H7 (cell line): ENCODE measurements around the gene MSL1. TPM values are rescaled to one million over a fixed set of nuclear protein-coding genes. Genes with fewer than 3 reads are reported as not detected.

Experiments
- DNase-seq: peaks from one replicate; pipeline ENCODE4 v3.0.0; 2012
- H3K27me3 ChIP-seq: 2 replicates; pipeline ENCODE4 v1.6.0; 2011; ENCODE audit warnings: mild to moderate bottlenecking, low read length; ENCODE audit not compliant: control insufficient read depth, insufficient read depth
- H3K36me3 ChIP-seq: replicated peaks from 2 replicates; pipeline ENCODE4 v1.5.1; 2011; ENCODE audit warnings: low read length; ENCODE audit not compliant: control insufficient read depth, insufficient read depth
- H3K4me3 ChIP-seq: 2 replicates; pipeline ENCODE4 v1.5.1; 2011; ENCODE audit warnings: low read depth, mild to moderate bottlenecking, control low read depth, low read length, moderate library complexity; ENCODE audit not compliant: insufficient read depth
- total RNA-seq: library from RNA; depleted of rRNA; stranded (reverse); fragments of >200 nt; shearing (Covaris generic); gene quantifications from 2 replicates; pipeline ENCODE4 v1.2.3, GENCODE V29; 2014

Gene MSL1
- total RNA-seq, 1 experiment from 2014 or later, result 44.2 TPM

DNA sequence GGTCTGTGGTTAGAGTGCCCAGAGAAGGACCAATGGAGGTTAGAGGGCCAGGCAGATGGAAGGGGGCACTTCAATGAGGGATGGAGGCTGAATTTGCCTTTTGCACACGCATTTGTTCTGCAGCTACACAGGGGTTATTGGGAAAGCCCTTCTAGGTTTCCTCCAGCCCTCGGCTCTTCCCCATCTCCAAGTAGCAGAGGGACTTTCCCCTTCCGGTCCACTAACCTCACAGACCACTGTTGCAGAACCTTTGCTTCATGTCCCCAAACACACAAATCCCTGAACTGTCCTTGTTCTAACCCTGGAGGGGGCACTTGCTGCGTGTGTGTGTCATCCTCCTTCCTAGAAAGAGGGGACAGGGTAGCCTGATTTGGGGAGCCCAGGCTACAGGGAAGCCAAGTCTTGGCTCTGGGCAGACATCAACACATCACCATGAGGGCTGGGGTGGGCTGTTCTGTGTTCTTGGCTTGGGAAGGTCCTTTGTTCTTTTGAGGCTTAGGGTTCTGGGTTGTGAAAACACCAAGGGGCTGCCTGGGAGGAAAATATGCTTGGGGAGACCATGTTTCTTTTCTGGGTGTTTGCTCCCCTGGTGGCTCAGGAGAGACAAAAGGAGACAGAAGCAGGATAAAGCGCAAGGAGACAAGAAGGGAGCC, 14.1 kb upstream of the MSL1 start:
- no peak for DNase-seq
- no peak overlapping the region for H3K4me3 ChIP-seq
- H3K27me3 ChIP-seq, result peaks cover 24% of the 10 kb centered on the region
- no peaks in the 10 kb centered on the region for H3K36me3 ChIP-seq

DNA sequence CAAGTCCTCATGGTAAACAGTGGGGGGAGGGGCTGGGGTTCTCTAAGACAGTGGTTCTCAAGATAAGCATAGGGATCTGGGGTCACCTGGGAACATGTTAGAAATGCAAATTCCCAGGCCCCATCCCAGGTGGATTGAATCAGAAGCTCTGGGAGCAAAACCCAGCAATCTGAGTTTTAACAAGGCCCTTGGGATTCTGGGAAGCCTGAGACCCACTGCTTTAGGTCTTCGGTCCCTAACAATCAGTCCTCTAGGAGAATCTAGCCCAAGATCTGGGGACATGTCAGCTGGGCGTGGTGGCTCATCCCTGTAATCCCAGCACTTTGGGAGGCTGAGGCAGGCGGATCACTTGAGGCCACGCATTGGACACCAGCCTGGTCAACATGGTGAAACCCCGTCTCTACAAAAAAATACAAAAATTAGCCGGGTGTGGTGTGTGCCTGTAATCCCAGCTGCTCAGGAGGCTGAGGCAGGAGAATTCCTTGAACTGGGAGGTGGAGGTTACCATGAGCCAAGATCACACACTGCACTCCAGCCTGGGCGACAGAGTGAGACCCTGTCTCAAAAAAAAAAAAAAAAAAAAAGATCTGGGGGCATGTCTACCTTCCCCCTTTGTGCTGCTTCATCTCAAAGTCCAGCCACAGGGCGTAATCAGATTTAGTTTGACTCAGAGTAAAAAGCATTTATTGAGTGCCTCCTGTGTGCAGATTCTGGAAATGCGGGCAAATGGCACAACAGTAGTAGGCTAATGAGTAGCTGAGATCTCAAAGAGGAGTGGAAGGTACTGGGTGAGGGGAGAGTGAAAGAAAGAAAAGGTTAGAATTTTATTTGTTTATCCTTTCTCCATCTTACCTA, 12.6 kb upstream of the MSL1 start:
- Histone ChIP-seq H3K36me3 (no peaks in the 10 kb centered on the region), H3K4me3 (no peak overlapping the region), H3K27me3 (peaks cover 24% of the 10 kb centered on the region)
- DNase-seq, result no peak

DNA sequence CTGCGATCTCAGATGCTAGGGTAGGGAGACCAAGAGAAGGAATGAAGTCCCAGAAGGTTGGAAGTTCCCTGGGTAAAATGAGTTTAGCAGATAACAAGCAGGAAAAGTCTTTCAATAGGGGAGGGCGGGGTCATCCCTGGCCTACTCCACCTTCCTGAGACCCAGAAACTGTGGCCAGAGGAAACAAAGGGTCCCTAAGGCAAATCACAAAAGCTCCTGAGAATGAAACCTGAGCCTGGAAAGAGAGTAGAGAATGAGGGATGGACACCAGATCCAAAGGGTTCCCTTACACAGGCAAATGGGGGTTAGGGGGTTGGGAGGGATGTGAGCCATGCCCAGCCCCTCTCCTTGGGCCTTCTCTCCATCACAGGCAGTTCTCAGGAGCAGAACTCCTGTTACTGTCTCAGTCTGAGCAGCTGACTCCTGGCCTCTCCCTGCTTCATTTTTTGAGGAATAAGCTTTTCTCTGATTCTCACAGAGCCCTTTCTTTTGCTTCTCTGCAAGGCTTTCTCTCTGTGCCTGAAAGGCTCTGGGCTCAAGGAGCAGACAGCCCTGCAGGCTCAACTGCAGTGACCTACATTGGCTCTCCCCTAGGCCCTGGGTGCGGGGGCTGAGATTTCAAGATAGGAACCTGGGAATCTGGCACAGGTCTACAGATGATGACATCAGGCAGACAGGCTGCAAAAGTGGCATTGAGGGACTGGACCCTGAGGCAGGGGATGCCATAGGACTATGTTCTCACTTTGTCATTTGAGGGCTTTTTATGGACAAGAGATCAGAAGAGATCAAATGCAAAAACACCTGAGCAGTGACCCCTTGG, 11.5 kb upstream of the MSL1 start:
- H3K4me3 ChIP-seq, result no peak overlapping the region
- H3K27me3 ChIP-seq, result peaks cover 24% of the 10 kb centered on the region
- H3K36me3 ChIP-seq, result no peaks in the 10 kb centered on the region
- DNase-seq, result peak; percentile 63

DNA sequence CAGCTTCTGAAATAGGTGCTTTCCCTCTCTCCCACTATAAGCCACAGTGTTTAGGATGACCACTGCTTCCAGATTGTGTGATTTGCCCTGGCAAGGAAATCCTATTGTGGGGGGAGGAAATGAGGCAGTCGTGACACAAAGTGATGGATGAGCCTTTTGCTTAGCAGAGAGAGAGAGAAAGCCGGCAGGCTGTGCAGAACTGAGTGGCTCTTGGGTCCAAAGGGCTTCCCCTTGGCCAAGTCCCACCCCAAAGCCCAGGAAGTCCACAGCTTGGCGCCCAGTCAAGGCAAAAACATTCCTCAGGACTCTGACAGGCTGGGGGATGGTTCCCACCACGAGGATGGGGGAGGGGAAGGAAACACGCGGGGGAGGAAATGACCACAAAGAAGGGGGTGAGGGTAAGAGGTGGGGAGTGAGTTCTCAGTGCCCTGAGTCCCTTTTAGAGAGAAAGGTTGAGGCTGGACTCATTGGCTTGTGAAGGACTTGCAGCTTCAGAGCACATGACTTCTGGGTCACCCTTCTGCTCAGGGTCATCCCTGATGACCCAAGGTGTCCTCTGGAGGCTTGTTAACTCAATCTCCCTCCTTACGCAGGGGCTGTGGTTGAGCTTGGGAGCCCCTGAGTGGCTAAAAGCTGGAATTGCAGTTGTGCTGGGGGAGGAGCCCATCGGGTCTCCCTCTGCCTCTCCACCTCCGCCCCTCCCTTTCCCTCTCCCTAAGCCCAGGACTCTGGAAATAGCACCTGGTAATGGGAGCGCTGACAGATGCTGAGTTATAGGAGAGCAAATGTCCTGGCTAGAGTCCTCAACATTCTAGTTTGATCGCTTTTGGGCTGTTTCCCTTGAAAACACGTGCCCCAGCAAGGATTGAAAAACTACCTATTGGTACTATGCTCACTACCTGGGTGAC, 10.3 kb upstream of the MSL1 start:
- no peaks in the 10 kb centered on the region for H3K36me3 ChIP-seq
- no peak overlapping the region for H3K4me3 ChIP-seq
- peak; percentile 90 for DNase-seq
- peaks cover 15% of the 10 kb centered on the region for H3K27me3 ChIP-seq

DNA sequence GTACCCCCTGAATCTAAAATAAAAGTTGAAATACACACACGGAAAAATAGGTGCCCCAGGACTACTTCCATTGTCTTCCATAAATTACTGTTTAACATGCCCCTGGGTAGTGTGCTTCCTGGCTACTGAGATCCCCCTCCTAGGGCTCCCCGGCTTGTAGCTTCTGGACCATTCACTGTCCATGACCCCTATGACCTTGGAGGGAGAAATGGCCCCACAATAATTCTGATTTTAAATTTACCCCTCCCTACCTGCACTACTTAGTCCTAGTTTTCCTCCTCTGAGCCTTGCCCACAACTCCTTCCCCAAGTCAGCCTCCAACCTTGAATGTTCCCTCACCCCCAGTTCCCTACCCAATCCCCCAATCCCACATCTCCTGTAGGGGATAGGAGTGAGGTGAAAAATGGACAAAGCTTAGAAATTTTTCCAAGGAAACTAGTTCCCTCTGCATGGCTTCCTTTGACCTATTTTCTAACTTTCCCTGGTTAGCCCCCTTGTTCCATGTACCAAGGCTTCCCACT, 9.5 kb upstream of the MSL1 start:
- H3K4me3 ChIP-seq, result no peak overlapping the region
- H3K36me3 ChIP-seq, result no peaks in the 10 kb centered on the region
- H3K27me3 ChIP-seq, result peaks cover 9% of the 10 kb centered on the region
- DNase-seq, result no peak

DNA sequence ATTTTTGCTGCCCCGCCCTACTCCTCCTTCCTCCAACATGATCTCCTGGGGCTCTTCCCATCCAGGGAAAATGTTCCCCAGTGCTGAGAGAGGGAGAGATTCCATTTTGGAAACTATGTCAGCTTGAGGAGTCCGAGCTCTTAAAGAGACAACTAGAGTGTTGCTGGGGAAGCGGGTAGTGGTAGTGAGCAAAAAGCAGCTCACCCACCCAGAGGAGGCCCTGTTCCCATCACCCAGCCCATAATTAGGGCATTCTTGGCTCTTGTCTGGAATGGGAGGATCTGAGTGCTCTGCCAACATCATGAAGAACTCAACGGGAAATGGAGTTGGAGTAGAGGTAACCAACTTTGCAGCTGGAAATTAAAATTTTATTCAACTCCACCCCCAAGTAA, 9.1 kb upstream of the MSL1 start:
- peaks cover 4% of the 10 kb centered on the region; the same call in 1 of the 2 replicates for H3K27me3 ChIP-seq
- H3K4me3 ChIP-seq, result no peak overlapping the region
- no peak for DNase-seq
- no peaks in the 10 kb centered on the region for H3K36me3 ChIP-seq

DNA sequence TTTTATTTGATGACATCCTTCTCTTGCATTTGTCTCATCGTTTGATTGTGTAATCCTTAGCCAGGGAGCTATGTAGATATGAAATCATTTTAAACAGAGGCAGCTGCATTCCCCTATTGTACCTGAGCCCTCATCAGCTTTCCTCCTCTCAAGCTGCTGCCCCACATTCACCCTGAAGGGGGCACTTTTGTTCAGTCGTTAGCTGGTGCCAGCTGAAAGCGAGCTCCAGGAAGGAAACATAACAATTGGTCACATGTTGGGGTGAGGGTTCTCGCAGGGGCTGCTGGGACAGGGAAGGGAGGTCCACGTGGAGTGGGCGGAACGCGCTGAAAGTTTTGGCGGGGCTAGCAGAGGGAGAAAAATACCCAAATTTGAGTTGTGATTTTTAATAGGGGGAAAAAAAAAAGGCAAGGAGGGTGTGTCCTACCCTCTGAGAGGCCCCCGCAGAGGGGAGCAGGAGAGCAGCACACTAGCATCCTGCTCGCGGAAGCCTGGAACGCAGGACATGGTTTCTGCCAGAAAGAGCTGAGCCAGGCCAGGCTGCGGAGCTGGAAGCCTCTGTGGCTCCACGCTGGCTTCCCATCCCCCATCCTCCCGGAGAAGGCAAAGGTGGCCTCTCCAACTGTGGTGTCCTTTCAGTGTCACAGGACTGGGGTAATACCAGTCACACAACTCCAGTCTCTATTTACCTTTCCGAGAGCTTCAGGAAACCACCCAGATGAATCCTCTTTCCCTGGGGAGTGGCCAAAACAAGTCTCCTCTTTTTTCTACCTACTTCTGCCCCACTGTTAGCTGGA, 8.5 kb upstream of the MSL1 start:
- Histone ChIP-seq H3K27me3 (no peaks in the 10 kb centered on the region), H3K4me3 (peak overlapping the region; percentile 36), H3K36me3 (no peaks in the 10 kb centered on the region)
- DNase-seq, result peak; percentile 88

DNA sequence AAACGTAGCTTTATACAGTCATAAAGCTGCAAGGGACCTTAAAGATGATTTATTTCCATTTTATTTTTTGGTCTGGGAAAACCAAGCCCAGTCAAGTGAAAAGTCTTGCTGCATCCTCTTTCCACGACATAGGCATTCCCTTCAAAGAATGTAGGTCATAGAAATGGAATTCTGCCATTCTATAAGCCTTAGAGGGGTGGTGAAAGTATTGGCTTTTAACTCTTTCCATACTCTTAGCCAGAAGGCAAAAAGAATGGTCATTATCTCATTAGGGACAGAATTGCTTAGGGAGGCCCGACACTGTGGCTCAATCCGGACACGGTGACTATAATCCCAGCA, 7.9 kb upstream of the MSL1 start:
- Histone ChIP-seq H3K27me3 (no peaks in the 10 kb centered on the region), H3K36me3 (no peaks in the 10 kb centered on the region), H3K4me3 (peak overlapping the region; percentile 36)
- DNase-seq, result peak; percentile 38

DNA sequence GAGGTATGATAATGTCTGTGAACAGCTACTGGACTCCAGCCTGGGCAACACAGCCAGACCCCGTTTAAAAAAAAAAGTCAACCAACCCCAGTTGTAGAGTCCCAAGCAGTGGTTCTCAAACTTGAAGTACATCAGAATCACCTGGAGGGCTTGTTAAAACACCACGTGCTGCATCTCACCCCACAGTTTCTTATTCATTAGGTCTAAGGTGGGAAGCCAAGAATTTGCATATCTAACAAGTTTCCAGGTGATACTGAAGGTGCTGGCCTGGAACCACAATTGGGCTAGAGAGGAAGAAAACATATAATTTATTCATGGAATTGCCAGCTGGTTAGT, 6.7 kb upstream of the MSL1 start:
- H3K4me3 ChIP-seq, result no peak overlapping the region
- no peaks in the 10 kb centered on the region for H3K27me3 ChIP-seq
- H3K36me3 ChIP-seq, result no peaks in the 10 kb centered on the region
- no peak for DNase-seq

DNA sequence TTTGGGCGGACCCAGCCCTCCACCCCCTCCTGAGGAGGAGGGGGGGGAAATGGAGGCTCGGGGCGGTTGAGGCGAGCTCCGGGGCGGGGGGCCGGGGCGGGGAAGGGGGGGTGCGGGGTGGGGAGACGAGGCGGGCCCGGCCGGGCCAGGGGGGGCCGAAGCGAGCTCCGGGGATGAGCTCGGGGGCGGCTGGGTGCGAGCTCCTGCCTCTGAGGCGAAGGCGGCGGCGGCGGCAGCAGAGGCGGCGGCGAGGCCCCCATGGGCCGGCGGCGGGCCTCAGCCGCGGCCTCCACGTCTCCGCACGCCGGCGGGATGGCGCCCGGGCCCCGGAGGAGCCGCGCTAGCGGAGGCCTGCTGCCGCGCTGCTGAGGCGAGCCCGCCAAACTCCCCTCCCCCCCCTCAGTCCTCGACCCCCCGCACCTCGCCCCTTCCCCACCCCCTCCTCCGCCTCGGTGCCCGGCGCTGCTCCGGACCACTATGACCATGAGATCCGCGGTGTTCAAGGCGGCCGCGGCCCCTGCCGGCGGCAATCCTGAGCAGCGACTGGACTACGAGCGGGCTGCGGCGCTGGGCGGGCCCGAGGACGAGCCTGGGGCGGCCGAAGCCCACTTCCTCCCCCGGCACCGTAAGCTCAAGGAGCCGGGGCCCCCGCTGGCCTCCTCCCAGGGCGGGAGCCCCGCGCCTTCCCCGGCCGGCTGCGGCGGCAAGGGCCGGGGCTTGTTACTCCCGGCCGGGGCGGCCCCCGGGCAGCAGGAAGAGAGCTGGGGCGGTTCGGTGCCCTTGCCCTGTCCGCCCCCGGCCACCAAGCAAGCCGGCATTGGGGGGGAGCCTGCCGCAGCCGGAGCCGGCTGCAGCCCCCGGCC, 596 bp downstream of the MSL1 start:
- peaks cover 5% of the 10 kb centered on the region for H3K36me3 ChIP-seq
- DNase-seq, result peak; percentile 92
- no peaks in the 10 kb centered on the region for H3K27me3 ChIP-seq
- H3K4me3 ChIP-seq, result peak overlapping the region; percentile 93

DNA sequence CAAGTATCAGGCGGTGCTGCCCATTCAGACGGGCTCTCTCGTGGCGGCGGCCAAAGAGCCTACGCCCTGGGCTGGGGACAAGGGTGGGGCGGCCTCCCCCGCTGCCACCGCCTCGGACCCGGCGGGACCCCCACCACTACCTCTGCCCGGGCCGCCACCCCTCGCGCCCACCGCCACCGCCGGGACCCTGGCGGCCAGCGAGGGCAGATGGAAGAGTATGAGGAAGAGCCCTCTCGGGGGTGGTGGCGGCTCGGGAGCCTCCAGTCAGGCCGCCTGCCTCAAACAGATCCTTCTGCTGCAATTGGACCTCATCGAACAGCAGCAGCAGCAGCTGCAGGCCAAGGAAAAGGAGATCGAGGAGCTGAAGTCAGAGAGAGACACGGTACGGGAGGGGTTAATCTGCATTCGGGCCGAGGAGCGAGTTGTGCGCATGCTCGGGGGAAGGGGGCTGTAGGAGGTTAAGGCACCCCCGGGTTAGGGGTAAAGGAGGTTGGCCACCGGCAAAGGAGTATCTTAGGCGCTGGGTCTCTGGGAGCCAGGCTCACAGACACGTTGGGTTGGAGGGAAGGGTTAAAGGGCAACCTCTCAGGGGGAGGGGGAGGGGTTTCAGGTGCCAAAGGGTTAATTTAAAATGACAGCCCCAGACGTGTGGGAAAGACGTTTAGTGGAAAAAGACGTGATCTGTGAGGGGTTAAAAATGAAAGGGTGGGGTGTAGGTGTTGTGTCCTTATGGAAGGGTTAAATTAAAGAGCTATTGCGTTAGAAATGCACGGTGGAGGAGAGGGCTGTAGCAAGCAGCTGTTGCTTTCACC, 1.4 kb downstream of the MSL1 start:
- peaks cover 6% of the 10 kb centered on the region for H3K36me3 ChIP-seq
- peak overlapping the region; percentile 93 for H3K4me3 ChIP-seq
- H3K27me3 ChIP-seq, result no peaks in the 10 kb centered on the region
- DNase-seq, result peak; percentile 93

DNA sequence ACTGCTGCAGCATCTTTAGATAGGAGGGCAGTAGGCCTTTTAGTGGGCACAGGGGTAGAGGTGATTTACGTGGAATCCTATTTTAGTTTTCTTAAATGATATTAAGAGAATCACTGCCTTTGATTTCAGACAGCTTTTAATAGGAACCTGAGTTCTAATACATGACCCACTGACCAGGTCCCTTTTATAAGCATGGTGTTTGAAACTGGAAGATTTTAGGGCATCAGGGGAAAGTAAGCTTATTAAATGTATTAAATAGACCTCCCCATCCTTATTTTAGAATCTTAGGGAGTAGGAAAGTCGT, 2.0 kb downstream of the MSL1 start:
- Histone ChIP-seq H3K27me3 (no peaks in the 10 kb centered on the region), H3K4me3 (peak overlapping the region; percentile 93)
- no peak for DNase-seq

More for the DNA sequence above, 2.0 kb downstream of the MSL1 start:
- peaks cover 6% of the 10 kb centered on the region for H3K36me3 ChIP-seq
